Stimulated activated CD8-positive, alpha-beta memory T cell treated with anti-CD3 and anti-CD28 coated beads, Interleukin-4, amount 100 ng/mL, for 48 hours (primary cell): ENCODE results near the gene PTPN2.
"Not testable (repeated sequence)": the region's sequence is repeated elsewhere in the genome, so short reads cannot be mapped to it uniquely, and the experiment has no call there.

Source experiments
- DNase-seq: peaks from one replicate; pipeline ENCODE4 v3.0.0-alpha.2; 2020

The PTPN2 gene

GRCh38 chr18:12769644-12770440 lies 114.2 kb downstream of the PTPN2 start:
- no peak for DNase-seq

DNA sequence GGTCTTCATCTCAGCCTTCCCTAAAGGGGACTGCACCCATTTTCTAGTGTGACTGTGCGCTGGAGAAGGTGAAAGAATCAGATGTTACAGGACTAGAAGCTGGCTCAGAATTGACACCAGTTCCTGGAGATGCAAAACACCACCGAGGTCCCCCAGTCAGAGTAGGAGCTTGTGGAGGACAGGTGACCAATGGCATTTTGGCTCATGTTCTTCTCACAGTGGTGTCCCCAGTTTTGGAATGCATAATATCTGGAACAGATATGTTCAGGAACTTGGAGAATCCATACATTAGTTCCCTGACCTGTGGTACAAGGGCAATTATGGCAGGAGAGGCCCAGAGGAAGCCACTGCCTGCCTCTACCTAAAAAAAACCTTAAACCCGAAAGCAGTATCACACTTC lies 114.9 kb downstream of the PTPN2 start:
- DNase-seq = no peak

- DNase-seq = no peak
These were observed 115.4 kb downstream of the PTPN2 start for GRCh38 chr18:12768625-12769024.

- DNase-seq = no peak
These were observed 116.4 kb downstream of the PTPN2 start for GRCh38 chr18:12767580-12768155.

GRCh38 chr18:12766986-12767433 lies 117.0 kb downstream of the PTPN2 start:
- DNase-seq = no peak

GRCh38 chr18:12765586-12765985 lies 118.5 kb downstream of the PTPN2 start:
- no peak for DNase-seq

DNA sequence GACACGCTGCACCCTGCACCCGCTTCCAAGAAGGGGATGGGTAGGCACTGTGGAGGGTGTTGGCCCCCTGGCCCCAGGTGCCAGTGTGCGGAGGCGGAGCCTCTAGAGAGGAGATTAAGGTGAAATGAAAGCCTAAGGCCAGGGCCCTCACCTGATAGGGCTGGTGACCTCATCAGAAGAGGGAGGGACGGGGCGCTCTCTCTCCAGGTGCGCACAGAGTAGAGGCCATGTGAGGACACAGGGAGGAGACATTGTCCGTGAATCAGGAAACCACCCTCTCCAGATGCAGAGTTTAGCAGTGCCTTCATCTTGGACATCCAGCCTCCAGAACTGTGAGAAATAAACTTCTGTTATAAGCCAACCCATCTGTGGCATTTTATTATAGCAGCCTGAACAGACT lies 118.9 kb downstream of the PTPN2 start:
- DNase-seq = no peak

GRCh38 chr18:12758566-12758965 lies 125.5 kb downstream of the PTPN2 start:
- DNase-seq = not testable (repeated sequence)

- DNase-seq = not testable (repeated sequence)
These were observed 127.3 kb downstream of the PTPN2 start for GRCh38 chr18:12756619-12757239.

GRCh38 chr18:12755606-12756005 lies 128.4 kb downstream of the PTPN2 start:
- DNase-seq = not testable (repeated sequence)

DNA sequence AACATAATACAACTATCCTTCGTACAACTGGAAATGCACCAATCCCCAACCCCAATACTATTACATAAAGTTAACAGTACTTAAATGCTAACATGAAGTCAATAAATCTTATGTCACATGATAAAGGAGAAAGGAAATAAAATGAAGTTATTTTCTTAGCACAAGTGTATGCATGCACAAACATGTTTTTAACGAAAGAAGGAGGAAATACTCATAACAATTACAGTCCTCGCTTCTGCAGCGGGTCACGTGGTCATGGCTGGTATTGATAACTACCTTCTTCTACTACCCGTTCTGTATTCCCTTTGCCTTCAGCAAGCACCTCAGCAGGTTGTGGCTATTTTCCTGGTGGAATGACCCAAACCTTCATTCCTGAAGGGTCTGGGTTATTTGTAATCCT lies 129.5 kb downstream of the PTPN2 start:
- DNase-seq = no peak

DNA sequence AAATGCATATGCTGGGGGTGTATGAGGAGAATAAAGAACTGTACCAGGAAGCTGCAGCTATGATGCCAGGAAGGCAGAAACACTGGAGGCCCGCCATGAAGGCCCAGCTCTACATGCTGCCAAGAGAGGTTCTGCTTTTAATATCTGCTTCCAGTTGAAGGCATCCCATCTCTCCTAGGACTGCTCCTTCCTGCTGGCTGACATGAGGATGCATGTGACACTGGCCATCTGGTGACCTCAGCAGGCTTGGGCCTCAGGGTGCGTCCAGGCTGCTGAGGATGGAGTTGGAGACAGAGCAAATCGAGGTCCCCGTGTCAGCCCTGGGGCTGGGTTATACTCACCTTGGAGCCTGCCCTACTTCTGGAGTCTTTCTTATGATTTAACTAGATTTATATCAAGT lies 132.1 kb downstream of the PTPN2 start:
- DNase-seq = no peak

- no peak for DNase-seq
These were observed 132.5 kb downstream of the PTPN2 start for GRCh38 chr18:12751503-12751884.

- no peak for DNase-seq
These were observed 133.1 kb downstream of the PTPN2 start for GRCh38 chr18:12750715-12751502.

DNA sequence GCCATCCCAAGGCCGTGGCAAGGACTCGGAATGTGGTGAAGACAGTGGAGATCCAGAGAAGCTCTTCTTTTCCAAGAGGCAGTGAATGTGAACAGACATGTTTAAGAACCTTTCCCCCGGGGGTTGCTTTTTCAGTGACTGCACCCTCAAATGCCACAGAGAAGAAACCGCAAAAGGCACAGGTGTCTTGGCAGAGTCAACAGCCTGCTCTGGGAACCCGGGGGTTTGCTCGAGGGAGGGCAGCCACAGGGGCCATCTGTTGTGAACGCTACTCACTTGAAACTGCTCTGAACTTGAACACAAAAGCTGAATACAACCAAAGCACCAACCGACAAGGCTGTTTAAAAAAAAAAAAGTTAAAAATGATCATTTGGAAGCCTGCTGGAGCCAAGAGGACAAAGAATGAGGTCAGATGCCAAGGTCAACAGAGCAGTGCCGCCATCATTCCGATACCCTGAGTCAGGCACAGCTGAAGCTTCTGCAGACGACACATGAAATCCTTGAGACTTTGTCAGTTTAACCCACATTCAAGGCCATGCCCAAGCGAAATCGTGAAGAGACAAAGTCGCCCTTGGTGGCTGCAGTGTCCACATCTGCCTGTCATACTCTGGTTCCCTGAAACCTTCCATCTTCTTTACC lies 133.8 kb downstream of the PTPN2 start:
- peak; percentile 48 for DNase-seq

GRCh38 chr18:12749121-12749520 lies 134.9 kb downstream of the PTPN2 start:
- DNase-seq = no peak

DNA sequence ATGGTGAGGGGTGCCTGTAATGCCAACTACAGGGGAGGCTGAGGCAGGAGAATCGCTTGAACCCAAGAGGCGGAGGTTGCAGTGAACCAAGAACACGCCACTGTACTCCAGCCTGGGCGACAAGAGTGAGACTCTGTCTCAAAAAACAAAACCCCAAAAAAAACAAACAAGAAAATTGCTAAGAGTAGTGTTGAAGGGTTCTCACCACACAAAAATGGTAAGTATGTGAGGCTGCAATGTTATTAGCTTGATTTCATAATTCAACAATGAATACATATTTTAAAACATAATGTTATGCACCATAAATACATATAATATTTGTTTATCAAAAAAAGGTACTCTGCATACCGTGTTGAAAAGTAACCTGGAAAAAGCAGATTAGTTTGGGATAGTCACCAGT lies 135.4 kb downstream of the PTPN2 start:
- no peak for DNase-seq

- DNase-seq = no peak
These were observed 136.3 kb downstream of the PTPN2 start for GRCh38 chr18:12747530-12748315.

GRCh38 chr18:12745095-12745795 lies 138.8 kb downstream of the PTPN2 start:
- no peak for DNase-seq

- DNase-seq = no peak
These were observed 139.9 kb downstream of the PTPN2 start for GRCh38 chr18:12744103-12744502.

GRCh38 chr18:12742453-12742852 lies 141.6 kb downstream of the PTPN2 start:
- no peak for DNase-seq
